GM19397 (cell line): ENCODE data around the gene WIZ.
A peak's percentile ranks its signal among the peaks of the same experiment; 100 is the strongest.
"Not testable (repeated sequence)": the region's sequence is repeated elsewhere in the genome, so short reads cannot be mapped to it uniquely, and the experiment has no call there.

Source experiments
- ATAC-seq: cut with Tn5 transposase; IDR thresholded peaks from one replicate; pipeline ENCODE4 v1.9.1; 2021; ENCODE audit warnings: mild to moderate bottlenecking, moderate library complexity; ENCODE audit not compliant: unreplicated experiment

Gene WIZ

DNA sequence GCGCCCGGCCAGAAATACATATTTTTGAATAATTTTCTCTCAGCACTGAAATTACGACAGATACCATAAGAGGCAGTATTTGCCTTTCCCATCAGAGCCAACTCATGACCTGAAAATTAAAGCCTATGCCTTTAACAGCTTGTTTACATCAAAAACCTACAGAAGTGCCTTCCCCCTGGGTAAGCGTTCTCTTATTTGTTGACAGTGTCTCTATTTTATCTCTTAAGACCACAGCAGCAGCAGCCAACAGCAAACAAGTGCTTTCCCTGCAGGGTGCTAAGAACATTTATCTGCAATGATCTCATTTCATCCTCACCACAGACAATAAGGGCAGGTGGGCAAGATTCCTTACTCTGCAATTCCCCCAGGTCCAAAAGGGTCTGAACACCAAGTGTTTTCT is 36.9 kb downstream of the WIZ start:
- no peak for ATAC-seq

DNA sequence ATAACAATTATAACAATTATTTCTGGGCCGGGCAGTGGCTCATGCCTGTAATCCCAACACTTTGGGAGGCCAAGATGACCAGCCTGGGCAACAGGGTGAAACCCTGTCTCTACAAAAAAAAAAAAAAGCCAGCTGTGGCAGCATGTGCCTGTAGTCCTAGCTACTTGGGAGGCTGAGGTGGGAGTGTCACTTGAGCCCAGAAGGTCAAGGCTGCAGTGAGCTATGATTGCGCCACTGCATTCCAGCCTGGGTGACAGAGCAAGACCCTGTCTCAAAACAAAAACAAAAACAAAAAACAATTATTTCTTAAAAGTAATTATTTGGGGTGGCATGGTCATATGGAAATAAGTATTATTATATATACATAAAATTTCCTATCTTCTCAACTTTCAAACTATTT is 38.4 kb downstream of the WIZ start:
- ATAC-seq = not testable (repeated sequence)

DNA sequence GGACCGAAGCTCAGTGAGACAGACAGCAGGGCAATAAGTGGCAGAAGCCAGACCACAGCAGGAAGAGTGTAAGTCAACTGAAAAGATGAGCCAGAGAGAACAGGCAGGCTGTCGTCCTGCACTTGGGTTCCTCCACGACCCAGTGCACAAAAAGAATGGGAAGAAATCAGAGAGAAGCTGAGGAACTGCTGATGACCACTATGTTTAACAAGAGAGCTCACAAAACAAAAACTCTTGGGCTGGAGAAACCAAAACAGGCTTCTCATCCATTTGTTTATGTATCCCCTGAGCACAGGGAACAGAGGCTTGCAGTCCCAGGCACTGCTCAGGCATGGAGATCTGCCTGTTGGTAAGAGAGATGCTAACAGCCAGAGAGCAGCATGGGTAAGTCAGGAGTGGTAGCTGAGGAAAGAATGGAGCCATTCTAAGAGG is 45.0 kb downstream of the WIZ start:
- ATAC-seq = no peak

DNA sequence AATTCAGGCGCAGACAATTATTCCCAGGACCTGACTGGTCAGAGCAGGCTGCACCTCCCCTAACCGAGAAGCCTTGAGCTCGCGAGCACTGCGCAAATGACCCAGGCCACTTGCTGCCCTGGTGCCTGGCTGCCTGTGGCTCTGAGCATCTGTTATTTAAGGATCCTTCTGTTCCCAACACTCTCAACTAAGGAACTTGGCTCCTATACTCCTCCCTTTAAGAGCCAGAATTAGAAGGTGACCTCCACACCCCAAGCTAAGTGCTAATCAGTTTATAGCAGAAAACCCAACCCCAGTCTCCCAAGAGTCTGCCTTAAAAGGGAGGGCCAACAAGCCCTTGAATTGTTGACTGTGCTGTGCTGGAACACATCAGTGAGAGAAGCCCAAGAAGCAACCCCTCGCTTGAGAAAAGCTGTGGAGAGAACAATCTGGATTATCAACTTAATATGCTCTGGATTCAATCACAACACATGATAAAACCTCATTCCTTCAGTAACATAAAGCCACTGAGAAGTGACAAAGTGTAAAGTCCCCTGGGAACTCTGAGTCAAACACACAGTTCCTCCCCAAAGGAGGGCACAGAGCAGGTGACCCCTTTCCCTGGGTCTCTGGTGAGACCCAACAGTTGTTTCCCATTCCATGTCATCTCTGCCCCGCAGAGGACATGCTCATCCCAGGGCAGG is 45.5 kb downstream of the WIZ start:
- no peak for ATAC-seq

DNA sequence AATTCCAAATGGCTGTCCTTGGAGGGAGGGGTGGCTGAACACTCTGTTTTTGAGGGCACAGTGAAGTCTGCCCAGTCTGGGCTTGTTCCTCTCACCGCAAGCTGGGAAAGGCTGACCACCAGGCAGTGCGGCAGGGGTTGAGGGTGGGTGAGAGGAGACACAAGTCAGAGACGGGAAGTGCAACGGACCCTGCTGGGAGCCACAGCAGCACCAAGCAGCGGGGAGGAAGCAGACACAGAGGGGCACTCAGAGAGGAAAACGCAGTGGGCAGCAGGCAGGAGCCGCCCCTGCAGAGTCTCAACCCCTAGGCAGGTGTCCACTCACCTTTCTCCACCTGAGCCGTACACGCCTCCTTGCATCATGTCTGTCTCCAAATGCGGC is 46.6 kb downstream of the WIZ start:
- ATAC-seq = no peak

DNA sequence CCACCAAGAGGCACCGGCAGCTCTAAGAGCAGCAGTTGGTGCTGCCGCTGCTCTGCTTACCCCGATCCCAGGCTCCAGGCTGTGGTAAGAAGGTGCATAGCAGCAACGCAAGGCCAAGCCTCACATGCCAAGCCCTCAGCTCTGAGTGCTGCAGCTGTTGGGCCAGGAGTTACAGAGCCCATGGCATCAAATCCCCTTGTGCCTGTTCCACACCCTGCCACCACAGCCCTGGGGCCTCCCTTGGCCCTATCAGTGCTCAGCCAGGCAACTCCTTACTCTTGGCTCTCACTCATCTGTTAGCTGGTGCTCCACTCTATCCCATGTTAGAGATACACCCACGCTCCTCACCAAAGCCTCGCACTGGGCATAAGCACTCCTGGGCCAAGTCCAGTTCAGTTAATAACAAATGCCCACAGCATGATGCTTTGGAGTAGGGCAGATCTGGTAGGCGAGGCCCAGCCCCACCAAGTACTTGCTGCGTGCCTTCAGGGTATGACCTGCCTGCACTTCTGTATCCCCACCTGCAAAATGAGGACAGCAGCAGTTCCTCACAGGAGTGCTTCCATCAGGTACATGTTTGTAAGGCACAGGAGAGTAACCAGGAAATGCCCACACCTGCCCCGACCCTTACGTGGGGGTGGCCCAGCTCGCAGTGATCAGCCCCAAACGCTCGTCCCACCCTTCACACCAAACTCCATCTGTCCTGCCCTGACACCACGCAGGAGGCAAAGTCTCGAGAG is 47.2 kb downstream of the WIZ start:
- no peak for ATAC-seq

DNA sequence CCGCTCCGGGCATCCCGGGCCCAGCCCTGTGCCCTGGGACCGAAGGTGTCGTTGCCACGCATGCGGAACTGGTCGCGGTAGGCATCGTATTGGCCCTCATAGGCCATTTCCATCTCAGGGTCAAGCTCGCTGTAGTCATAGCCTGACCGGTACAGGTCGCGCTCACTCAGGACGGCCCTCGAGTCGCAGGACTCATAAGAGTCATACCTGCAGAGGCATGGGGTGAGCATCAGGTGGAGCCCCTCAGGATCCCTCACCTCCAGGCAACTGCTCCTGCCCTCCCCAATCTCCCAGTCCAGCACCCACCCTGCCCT is 48.4 kb downstream of the WIZ start:
- ATAC-seq = no peak

DNA sequence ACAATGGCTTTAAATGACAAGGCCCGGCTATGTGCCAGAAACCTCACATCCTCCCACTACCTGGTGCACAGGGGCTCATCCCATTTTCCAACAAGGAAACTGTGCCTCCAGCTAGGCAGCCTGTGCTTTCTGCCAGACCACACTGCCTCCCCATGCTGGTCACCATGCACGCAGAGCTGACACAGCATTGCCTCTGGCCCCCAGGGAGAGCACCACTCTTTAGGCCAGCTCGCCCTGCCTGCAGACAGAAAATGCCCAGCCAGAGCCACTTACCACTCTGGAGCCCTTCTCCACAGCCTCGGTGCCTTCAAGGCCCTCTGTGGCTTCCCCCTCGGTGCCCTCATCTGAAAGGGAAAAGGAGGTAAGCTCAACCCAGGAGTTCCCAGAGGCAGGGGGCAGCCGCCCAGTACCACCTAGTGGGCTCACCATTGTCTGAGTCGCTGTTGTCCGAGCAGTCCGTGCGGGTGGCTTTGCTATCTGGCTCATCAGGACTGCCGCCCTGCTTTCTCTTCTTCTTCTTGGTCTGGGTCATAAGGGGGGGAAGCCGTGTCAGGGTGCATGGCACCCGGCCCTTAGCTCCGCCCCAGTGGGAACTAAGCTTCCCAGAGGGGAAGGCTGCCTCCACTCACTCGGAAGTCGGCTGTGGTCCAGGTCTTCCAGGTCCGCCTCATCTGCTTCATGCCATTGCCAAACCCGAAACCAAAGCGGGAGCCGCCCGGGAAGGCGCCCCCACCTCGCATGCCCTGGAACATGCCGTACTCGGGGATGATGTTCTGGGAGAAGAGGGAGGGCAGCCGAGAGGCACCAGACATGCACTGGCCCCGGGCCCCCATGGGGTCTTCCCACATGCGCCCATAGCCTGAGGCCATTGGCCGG is 49.0 kb downstream of the WIZ start:
- ATAC-seq = no peak

DNA sequence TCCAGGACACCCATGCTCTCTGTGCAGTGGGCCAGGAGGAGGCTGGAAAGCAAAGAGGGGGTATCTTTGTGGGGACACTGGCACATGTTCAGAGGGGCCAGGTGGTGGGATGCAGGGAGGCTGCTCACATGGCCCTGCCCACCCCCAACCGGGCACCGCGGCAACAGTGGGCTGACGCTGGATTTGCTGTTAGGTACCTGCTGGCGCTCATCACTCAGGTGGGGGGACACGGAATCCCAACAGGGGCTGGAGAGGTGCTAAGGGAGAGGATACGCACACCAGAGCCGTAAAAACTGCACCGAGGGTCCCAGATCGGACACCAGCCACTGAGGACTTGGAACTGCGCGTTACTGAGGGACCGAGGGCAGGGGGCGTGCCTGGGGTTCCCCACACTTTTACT is 50.1 kb downstream of the WIZ start:
- no peak for ATAC-seq

DNA sequence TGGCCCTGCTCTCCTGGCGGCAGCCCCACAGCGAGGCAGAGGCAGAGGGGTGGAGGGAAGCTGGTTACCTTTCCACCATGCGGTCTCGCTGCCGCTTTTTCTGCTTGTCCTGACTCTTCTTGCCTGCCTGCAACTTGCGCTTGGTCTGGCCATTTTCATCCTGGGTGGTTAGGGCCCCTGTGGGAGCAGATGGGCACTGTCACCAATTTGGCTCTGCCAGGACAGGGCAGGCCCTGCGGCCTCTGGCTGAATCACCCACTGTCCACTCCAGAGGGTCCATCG is 50.6 kb downstream of the WIZ start:
- no peak for ATAC-seq

DNA sequence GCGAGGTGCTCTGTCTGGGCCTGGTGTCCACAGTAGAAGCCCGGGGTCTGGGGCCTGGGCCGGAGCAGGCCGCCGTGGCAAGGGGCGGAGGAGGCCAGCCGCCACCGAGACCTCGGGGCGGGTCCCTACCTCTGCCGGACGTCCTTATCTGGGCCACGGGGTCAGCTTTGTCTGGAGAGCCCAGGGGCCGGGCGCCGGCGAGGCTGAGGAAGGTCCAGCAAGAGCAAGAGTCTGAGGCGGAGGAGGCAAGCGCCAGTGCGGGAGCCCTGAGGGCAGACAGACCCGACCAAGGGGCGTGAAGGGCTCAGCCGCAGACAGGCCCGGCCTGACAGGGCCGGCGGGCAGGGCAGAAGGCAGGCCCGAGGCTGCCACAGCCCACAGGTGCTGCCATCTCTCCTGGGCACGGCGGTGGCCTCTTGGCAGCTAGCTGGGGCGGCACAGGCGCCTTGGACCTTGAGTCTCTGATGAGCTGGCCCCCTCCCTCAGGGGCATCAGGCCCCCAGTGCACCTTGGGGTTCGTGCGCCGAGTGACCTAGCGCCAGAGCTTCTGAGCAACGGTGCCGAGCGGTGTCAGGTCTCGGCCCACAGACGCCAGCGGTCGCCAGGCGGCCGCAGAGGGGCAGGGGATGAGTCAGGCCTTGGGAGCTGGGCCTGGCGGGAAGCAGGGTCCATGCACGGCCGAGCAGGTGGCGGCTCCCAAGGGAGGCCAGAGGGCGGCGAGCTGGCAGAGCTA is 51.1 kb downstream of the WIZ start:
- no peak for ATAC-seq

DNA sequence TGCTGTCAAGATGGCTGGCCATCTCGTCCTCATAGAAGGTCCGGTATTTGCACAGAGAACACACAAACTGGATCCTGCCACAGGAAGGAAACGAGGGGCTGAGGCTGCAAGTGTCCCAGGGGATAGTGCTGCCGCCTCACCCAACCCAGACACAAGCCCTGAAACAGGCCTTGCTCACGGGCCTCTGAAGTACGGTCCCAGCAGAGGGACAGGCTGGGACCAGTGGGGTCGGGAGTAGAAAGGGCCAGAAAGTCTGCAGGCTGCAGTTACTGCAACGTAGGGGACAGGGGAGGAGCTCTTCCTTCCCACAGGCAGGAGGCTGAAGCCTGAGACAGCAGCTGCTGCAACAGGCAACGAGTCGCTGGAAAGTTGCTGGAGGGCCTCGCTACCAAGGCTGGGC is 52.0 kb downstream of the WIZ start:
- no peak for ATAC-seq

DNA sequence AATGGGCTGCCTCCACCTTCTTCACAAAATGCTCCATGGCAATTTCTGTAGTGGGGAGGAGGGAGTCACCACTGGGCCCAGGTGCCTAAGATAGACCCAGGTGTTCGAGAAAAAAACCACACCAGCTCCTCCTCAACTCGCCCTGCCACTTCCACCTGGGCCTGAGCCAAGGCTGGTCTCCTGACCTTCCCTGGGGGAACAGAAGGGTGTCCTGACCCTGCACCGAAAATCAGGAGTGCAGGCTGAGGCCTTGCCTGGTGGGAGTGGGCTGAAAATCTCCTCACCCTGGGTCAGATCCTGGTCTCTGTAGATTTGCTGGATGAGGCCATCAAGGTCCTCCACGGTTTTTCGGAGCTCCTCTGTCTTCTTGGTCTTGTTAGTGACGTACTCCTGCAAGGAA is 52.5 kb downstream of the WIZ start:
- ATAC-seq = no peak

DNA sequence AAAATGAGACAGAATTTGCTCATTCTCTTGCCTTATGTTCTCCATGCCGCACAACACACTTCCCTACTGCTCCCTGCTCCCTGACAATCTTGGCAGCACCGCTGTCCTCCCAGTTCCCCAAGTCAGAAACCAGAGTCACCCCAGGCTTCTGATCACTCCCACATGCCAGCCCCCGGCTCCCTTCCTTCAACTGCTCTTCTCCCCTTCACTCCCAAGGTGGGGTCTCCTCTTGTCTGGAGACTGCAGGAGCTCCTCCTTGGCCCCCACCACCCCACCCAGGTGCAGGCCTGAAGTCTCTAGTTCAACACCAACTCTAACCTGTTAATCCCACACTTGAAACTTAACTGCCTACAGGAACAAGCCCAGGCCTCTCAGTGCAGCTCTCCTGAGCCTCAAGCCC is 53.3 kb downstream of the WIZ start:
- ATAC-seq = no peak

DNA sequence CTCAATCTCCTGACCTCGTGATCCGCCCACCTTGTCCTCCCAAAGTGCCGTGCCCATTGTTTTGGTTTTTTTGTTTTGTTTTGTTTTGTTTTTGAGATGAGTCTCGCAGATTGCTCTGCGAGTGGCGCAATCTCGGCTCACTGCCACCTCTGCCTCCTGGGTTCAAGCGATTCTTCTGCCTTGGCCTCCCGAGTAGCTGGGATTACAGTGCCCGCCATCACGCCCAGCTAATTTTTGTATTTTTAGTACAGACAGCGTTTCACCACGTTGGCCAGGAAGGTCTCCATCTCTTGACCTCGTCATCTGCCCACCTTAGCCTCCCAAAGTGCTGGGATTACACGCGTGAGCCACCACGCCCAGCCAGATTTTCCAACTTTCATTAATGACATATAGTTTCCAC is 54.5 kb downstream of the WIZ start:
- not testable (repeated sequence) for ATAC-seq

DNA sequence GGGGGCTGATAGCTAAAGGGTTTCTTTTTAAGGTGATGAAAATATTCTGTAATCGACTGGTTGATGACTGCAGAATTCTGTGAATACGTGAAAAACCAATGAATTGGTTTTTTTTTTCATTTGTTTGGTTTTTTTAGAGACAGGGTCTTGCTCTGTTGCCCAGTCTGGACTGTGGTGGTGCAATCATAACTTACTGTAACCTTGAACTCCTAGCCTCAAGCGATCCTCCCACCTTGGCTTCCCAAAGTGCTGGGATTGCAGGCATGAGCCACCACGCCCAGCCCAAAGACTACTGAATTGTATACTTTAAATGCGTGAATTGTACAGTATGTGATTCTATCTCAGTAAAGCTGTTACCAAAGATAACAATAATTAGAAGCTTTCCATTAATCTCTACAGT is 55.3 kb downstream of the WIZ start:
- ATAC-seq = no peak

DNA sequence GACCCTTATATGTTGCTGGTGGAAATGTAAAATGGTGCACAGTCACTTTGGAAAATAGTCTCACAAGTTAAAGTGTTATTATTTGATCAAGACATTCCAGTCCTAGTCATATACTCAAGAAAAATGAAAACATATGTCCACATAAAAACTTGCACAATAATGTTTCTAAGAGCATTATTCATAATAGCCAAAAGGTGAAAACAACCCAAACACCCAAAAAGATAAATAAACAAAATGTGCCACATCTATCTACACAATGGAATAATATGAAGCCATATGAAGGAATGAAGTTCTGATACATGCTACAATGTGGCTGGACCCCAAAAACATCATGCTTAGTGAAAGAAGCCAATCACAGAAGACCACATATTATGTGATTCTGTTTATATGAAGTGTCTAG is 55.8 kb downstream of the WIZ start:
- no peak for ATAC-seq

DNA sequence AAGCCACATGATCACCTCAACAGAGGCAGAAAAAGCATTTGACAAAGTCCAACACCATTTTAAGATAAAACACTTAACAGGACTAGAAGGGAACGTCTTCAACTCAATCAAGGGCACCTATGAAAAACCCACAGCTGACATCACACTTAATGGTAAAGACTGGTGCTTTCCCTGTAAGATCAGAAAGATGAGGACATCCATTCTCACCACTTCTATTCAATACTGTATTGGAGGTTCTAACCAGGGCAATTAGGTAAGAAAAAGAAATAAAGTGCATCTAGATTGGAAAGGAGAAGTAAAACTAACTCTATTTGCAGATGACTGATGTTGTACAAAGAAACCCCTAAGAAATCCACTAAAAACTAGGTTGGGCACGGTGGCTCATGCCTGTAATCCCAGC is 58.9 kb downstream of the WIZ start:
- no peak for ATAC-seq

DNA sequence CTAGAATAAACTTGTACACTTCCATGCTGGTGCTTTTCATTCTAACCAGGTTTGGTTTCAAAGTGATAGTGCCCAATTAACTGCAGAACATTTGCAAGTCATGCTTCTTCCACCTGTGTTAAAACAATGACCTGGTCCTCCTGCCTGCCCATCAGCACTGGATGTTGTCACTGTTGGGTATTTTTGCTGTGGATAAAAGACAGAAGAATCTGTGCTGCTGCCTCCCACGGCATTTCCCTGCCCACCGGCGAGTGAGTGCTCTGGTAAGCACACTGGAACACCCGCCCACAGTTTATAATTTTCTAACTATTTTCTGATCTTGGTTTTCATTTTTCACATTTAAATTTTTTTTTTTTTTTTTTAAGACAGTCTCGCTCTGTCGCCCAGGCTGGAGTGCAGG is 67.9 kb downstream of the WIZ start:
- ATAC-seq = no peak

DNA sequence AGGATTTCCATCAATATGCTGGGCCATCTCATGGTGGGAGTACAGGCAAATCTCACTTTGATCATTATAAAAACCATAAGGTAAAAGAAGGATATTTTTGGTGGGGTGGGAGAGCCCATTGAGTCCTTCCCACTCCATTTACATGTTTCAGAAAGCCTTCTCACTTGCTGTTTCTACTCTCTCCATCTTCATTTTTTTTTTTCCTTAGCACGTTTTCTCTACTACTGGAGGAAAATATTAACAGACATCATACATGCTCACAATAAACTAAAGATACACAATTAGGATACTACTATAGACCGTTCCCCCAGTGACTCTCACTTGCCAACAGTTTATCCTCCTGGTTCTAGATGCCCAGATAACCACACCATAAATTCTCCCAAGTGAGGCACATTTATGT is 68.3 kb downstream of the WIZ start:
- ATAC-seq = no peak

DNA sequence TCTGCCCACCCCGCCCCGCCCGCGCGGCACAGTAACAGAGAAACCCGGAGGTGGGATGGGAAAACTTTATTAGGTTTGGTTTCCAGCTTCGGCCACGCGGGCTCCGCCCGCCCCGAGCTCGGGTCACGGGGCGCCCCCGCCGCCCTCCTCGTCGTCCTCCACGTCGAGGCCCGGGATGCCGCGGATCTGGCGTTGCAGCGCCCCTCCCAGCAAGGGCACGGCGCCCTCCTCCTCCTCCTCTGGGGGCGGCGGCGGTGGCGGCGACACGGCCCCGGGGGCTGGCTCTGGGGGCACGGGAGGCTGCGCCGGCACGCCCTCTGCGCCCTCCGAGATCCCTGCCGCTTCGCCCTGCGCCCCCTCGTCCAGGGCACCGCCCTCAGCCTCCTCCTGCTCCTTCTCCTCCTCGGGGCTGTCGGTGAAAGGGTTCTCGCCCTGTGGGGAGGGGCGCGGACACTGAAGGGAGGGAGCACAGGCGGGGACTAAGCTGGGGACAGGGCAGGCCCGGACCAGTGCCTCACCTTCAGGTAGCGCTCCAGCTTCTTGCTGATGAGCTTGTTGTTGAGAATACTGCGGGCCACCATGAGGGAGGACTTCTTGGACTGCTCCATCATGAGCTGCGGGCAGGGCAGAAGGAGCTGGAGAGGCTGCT is 69.6 kb downstream of the WIZ start:
- ATAC-seq = peak; percentile 15
